HL-60 (cell line): Measurements from ENCODE around the gene FBLIM1.

Source experiments
- DNase-seq, 2 experiments: peaks; one replicate each; pipeline ENCODE4 v3.0.0-alpha.2; 2010 to 2020; ENCODE audit warnings: low read depth in 1 of 2, low spot score in 1 of 2
- H3K27ac ChIP-seq: fragments of 250-450 bp; sonication (Bioruptor Pico); replicated peaks from 2 replicates; pipeline ENCODE4 v1.5.1; 2020; ENCODE audit warnings: mild to moderate bottlenecking, moderate library complexity
- H3K27me3 ChIP-seq: fragments of 250-450 bp; sonication (Bioruptor Pico); 2 replicates; pipeline ENCODE4 v1.5.1; 2021; ENCODE audit warnings: mild to moderate bottlenecking, moderate library complexity; ENCODE audit not compliant: insufficient read depth, poor library complexity, severe bottlenecking
- H3K4me3 ChIP-seq: replicated peaks from 2 replicates; pipeline ENCODE4 v1.5.1; 2011; ENCODE audit warnings: mild to moderate bottlenecking, control low read depth, low read length; ENCODE audit not compliant: insufficient read depth
- GABPA ChIP-seq: IDR thresholded peaks from 2 replicates; pipeline ENCODE4 v1.6.1; 2012; ENCODE audit warnings: low read depth
- POLR2AphosphoS5 ChIP-seq: IDR thresholded peaks from 2 replicates; pipeline ENCODE4 v1.6.1; 2012; ENCODE audit warnings: low read depth
- SPI1 ChIP-seq: IDR thresholded peaks from 2 replicates; pipeline ENCODE4 v1.6.1; 2012; ENCODE audit warnings: low read depth, mild to moderate bottlenecking, borderline replicate concordance
- TF ChIP-seq, protein P1 (sequence below): IDR thresholded peaks from one replicate; pipeline ENCODE4 v1.5.1; 2011; ENCODE audit warnings: low read length, control low read depth, inconsistent platforms; ENCODE audit not compliant: insufficient read depth
- TF ChIP-seq, protein P2 (sequence below): IDR thresholded peaks from 2 replicates; pipeline ENCODE4 v1.6.1; 2012; ENCODE audit warnings: low read depth; ENCODE audit not compliant: insufficient replicate concordance

The FBLIM1 gene

DNA sequence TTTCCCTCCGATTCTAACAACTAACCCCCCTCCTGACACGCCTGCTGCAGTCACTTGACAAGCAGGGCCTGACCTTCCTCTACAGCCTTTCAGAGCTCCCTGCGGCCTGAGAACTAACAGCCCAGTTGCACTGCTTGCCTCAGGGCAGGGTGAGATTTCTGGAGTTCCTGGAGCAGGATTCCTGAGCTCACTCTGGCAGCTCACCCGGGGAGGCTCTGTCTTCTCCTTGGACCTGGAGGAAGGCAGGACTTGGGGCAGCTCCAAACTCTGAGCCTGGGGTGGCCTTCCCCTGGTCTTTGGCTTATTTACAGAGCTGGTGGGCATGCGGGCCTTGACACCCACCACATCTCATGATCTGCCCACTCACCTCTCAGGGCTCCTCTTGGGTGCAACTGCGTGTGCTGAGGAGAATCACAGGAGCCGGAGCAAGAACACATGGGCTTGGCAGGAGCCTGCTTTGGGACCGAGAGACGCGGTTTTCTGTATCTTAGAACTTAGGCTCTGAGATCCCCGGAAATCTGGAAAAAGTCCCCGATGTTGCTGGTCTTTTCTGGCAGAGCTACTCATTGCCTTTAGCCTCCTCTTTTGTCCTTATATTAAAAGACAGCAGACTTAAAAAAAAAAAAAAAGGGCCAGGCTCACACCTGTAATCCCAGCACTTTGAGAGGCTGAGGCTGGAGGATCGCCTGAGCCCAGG, 35.6 kb upstream of the FBLIM1 start:
- Histone ChIP-seq H3K27me3 (no peaks in the 10 kb centered on the region), H3K27ac (no peak overlapping the region), H3K4me3 (no peak overlapping the region)
- DNase-seq, result no peak
- TF ChIP-seq POLR2AphosphoS5, result no peak
- TF ChIP-seq, protein P1, sequence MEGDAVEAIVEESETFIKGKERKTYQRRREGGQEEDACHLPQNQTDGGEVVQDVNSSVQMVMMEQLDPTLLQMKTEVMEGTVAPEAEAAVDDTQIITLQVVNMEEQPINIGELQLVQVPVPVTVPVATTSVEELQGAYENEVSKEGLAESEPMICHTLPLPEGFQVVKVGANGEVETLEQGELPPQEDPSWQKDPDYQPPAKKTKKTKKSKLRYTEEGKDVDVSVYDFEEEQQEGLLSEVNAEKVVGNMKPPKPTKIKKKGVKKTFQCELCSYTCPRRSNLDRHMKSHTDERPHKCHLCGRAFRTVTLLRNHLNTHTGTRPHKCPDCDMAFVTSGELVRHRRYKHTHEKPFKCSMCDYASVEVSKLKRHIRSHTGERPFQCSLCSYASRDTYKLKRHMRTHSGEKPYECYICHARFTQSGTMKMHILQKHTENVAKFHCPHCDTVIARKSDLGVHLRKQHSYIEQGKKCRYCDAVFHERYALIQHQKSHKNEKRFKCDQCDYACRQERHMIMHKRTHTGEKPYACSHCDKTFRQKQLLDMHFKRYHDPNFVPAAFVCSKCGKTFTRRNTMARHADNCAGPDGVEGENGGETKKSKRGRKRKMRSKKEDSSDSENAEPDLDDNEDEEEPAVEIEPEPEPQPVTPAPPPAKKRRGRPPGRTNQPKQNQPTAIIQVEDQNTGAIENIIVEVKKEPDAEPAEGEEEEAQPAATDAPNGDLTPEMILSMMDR, result no peak
- TF ChIP-seq SPI1, result no peak
- TF ChIP-seq, protein P2, sequence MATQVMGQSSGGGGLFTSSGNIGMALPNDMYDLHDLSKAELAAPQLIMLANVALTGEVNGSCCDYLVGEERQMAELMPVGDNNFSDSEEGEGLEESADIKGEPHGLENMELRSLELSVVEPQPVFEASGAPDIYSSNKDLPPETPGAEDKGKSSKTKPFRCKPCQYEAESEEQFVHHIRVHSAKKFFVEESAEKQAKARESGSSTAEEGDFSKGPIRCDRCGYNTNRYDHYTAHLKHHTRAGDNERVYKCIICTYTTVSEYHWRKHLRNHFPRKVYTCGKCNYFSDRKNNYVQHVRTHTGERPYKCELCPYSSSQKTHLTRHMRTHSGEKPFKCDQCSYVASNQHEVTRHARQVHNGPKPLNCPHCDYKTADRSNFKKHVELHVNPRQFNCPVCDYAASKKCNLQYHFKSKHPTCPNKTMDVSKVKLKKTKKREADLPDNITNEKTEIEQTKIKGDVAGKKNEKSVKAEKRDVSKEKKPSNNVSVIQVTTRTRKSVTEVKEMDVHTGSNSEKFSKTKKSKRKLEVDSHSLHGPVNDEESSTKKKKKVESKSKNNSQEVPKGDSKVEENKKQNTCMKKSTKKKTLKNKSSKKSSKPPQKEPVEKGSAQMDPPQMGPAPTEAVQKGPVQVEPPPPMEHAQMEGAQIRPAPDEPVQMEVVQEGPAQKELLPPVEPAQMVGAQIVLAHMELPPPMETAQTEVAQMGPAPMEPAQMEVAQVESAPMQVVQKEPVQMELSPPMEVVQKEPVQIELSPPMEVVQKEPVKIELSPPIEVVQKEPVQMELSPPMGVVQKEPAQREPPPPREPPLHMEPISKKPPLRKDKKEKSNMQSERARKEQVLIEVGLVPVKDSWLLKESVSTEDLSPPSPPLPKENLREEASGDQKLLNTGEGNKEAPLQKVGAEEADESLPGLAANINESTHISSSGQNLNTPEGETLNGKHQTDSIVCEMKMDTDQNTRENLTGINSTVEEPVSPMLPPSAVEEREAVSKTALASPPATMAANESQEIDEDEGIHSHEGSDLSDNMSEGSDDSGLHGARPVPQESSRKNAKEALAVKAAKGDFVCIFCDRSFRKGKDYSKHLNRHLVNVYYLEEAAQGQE, result no peak
- TF ChIP-seq GABPA, result no peak

DNA sequence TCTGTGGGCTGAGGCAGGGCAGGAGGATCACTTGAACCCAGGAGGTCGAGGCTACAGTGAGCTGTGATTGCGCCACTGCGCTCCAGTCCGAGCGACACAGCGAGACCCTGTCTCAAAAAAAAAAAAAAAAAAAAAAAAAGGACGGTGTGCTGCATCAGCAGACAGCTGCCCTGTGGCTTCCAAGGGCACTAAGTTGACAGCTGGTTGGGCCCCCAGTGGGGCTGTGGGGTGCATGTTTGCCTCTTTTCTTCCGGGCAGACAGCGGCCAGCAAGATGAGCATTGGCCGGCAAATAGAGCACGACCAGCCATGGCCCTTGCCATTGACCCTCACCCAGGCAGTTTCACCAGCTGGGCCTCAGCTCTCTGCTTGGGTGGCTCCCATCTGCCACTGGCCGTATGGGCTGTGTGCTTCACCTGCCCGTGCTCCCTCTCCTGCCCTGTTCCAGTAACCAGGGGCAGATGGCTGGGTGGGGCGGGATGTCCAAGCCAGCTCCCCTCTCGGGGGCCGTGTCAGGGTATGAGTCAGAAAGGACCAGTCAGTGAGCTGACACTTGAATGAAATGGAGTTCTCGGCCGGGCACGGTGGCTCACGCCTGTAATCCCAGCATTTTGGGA, 34.9 kb upstream of the FBLIM1 start:
- Histone ChIP-seq H3K4me3 (no peak overlapping the region), H3K27ac (no peak overlapping the region), H3K27me3 (no peaks in the 10 kb centered on the region)
- no peak for TF ChIP-seq GABPA
- TF ChIP-seq POLR2AphosphoS5, result no peak
- TF ChIP-seq SPI1, result no peak
- TF ChIP-seq, protein P1, result no peak
- TF ChIP-seq, protein P2, result no peak
- no peak for DNase-seq

DNA sequence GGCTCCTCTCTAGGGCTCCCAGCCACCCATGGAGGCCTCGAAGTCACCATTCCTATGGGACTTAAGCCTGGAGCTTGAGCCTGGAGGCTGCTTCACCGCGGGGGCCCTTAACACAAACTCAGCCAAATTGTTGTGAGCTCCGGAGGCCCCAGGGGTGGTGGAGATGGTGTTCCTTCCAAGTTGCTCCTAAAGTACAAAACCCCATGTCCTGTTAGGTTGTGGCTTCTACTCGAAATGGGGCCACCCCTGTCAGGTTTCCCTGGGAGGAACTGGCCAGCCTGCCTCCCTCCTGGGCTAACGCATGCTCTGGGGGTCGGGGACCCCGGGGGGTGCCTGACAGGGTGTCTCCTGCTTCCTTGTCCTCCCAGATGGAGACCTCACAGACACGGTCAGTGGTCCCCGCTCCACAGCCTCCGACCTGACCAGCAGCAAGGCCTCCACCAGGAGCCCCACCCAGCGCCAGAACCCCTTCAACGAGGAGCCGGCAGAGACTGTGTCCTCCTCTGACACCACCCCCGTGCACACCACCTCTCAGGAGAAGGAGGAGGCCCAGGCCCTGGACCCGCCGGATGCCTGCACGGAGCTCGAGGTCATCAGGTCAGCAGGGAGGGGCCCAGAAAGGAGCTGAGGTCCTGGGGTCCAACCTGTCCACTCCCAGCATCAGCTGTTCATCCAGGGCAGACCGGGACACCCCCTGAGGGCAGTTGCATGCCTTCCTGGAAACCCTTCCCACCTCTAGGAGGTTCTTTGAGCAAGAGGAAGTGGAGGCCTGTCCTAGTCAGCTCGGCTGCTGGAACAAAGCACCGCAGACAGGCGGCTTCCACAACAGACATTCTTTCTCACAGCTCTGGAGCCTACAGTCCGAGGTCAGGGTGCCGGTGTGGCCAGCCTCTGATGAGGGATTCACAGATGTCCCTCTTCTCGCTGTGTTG, 33.4 kb upstream of the FBLIM1 start:
- no peak for DNase-seq
- Histone ChIP-seq H3K27me3 (no peaks in the 10 kb centered on the region), H3K4me3 (no peak overlapping the region), H3K27ac (no peak overlapping the region)
- TF ChIP-seq, protein P2, result no peak
